Naive B cell (primary cell): ENCODE data around the gene BTN3A1. TPM values are rescaled to one million over a fixed set of nuclear protein-coding genes. Genes with fewer than 3 reads are reported as not detected.
"Not testable (repeated sequence)": the region's sequence is repeated elsewhere in the genome, so short reads cannot be mapped to it uniquely, and the experiment has no call there.

ENCODE experiments used
- ATAC-seq, 2 donors: fragments of 150-1000 bp; cut with Tn5 transposase; 2 replicates each; pipeline ENCODE4 v1.10.0; 2021; ENCODE audit warnings: low read depth in 2 of 2, mild to moderate bottlenecking in 2 of 2, moderate library complexity in 2 of 2
- DNase-seq: peaks from one replicate; pipeline ENCODE4 v3.0.0; 2022
- H3K27ac Mint-ChIP-seq, 6 donors: one replicate each; pipeline ENCODE4 v1.8.0; 2020 to 2022; ENCODE audit warnings: mild to moderate bottlenecking in 6 of 6, mixed read lengths in 6 of 6, moderate library complexity in 5 of 6, inconsistent platforms in 2 of 6
- H3K27me3 Mint-ChIP-seq, 3 donors: one replicate each; pipeline ENCODE4 v1.8.0; 2021 to 2022; ENCODE audit warnings: mixed read lengths in 3 of 3, mild to moderate bottlenecking in 1 of 3
- H3K36me3 Mint-ChIP-seq, 2 donors: one replicate each; pipeline ENCODE4 v1.8.0; 2020 to 2022; ENCODE audit warnings: mixed read lengths in 2 of 2, inconsistent platforms in 1 of 2, mild to moderate bottlenecking in 1 of 2
- H3K4me1 Mint-ChIP-seq, 3 donors: one replicate each; pipeline ENCODE4 v1.8.0; 2020 to 2022; ENCODE audit warnings: mixed read lengths in 3 of 3, inconsistent platforms in 1 of 3, mild to moderate bottlenecking in 1 of 3, moderate library complexity in 1 of 3
- H3K4me3 Mint-ChIP-seq, 8 donors: one replicate each; pipeline ENCODE4 v1.8.0; 2020 to 2022; ENCODE audit warnings: mild to moderate bottlenecking in 8 of 8, mixed read lengths in 8 of 8, moderate library complexity in 8 of 8, inconsistent platforms in 2 of 8
- H3K9me3 Mint-ChIP-seq, 7 donors: one replicate each; pipeline ENCODE4 v1.8.0; 2020 to 2022; ENCODE audit warnings: mixed read lengths in 7 of 7, mild to moderate bottlenecking in 5 of 7, inconsistent platforms in 2 of 7, moderate library complexity in 1 of 7
- polyA plus RNA-seq, 6 donors: library from polyadenylated mRNA; unstranded; fragments of 300-500 nt; fragmentation: Illumina TruSeq; gene quantifications; one replicate each; pipeline ENCODE4 v1.2.3, GENCODE V29; 2021; ENCODE audit warnings: low read depth in 6 of 6

The BTN3A1 gene
- 10 to 100 TPM; 14.0 to 30.0 (median 19.2) TPM for polyA plus RNA-seq

DNA sequence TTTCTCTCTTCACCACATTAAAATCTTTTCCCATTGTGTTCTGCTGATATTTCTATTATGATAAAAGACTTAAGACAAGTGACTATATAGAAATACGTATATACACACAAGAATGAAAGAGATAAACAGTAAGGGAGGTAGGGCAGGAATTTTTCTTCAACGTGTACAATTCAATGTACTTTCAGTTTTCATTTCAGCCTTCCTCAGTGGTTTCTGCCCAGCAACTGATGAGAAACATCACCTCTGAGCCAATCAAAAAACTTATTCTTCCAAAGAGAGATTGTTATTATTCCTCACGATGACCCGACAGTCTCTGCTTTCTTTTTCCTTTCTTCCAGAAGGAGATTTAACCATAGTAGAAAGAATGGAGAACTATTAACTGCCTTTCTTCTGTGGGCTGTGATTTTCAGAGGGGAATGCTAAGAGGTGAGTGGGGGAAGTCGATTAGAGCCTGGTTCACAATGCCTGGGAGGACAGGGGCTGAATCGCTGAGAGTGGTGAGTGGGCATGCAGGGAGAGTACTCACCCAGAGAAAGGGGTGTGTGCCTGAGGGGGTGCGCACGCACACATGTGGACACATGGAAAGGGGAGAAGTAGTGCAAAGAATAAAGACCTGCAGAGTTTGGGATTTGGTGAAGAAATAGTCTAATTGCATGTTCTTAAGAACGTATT is at the start of gene BTN3A1:
BTN3A1 (plus strand) TSS at position 289 of the 672 bp plus-strand sequence. CDS start 3,289 bp downstream, outside the sequence.
- peak; percentile 87 to 91 for ATAC-seq
- Mint-ChIP-seq H3K27me3 (no peaks in the 10 kb centered on the region), H3K4me1 (peaks cover 57 to 67% (median 64%) of the 10 kb centered on the region in 3 donors), H3K9me3 (no peaks in the 10 kb centered on the region), H3K36me3 (peaks cover 5 to 23% of the 10 kb centered on the region in 2 donors), H3K4me3 (peak within 1 kb of the TSS; percentile 95 to 99 (median 98)), H3K27ac (peak within 1 kb of the TSS; percentile 94 to 99 (median 99))
- DNase-seq = peak; percentile 76

DNA sequence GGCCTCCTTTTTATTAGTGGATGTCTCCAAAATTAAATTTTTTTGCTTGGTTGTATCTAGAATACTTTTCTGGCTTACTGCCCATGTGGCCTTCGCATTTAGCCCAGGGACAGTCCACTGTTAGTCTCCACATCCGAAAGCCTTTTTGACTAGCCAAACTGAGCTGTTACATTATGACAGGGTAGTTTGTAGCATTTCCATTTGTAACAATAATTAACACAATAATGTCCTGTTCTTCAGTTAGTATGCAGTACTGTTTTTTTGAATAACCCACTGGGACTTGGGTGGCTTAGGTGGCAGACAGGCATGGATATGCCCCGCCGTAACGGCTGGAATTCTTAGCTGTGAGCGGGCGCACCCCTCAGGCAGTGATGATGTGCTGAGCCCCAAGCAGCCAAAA is 49.8 kb upstream of the BTN3A1 start:
- no peak overlapping the region for H3K4me3 Mint-ChIP-seq
- ATAC-seq (no peak), DNase-seq (no peak)
- H3K36me3 Mint-ChIP-seq = no peaks in the 10 kb centered on the region
- no peaks in the 10 kb centered on the region for H3K4me1 Mint-ChIP-seq
- H3K27ac Mint-ChIP-seq = no peak overlapping the region
- peaks cover 11 to 27% (median 16%) of the 10 kb centered on the region in 3 donors for H3K27me3 Mint-ChIP-seq
- no peaks in the 10 kb centered on the region for H3K9me3 Mint-ChIP-seq

DNA sequence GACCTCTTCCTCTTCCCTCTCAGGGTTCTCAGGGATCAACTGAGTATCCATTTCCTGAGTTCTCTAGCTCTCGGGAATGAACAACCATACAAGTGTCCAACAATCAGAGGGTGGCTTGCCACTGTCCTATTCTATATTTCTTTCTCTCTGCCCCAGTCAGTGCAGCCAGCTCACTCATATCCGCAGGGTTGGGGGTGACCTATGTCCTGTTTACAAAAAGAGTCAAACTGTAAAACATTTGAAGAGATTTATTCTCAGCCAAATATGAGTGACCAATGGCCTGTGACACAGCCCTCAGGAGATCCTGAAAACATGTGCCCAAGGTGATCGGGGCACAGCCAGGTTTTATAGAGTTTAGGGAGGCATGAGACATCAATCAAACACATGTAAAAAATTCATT is 47.9 kb upstream of the BTN3A1 start:
- ATAC-seq = no peak
- Mint-ChIP-seq H3K27me3 (peaks cover 11 to 21% (median 16%) of the 10 kb centered on the region in 3 donors), H3K9me3 (no peaks in the 10 kb centered on the region), H3K4me1 (peaks cover 0 to 6% (median 0%) of the 10 kb centered on the region in 3 donors), H3K36me3 (no peaks in the 10 kb centered on the region), H3K27ac (no peak overlapping the region), H3K4me3 (no peak overlapping the region)
- no peak for DNase-seq

DNA sequence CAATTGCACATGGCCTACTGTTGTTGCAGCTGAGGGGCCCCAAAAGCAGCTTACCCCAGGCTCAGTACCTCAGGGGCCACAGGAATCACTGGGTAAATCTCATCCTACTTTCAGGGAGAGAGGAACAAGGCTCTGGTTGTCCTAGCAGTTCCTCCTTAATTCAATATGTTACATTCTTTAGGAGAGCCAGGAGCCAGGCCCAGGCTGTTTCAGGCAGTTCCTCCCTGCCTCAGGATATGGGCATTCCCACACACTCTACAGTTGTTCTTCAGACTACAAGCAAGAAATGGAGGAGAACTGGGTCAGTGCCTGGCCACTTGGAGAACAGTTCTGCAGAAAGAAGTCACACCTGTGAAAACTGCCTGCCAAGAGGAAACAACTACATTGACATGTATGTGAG is 46.7 kb upstream of the BTN3A1 start:
- no peaks in the 10 kb centered on the region for H3K9me3 Mint-ChIP-seq
- DNase-seq = no peak
- H3K4me1 Mint-ChIP-seq = peaks cover 0 to 12% (median under 1%) of the 10 kb centered on the region in 3 donors
- no peaks in the 10 kb centered on the region for H3K36me3 Mint-ChIP-seq
- H3K27ac Mint-ChIP-seq = no peak overlapping the region
- no peak overlapping the region for H3K4me3 Mint-ChIP-seq
- no peak for ATAC-seq
- H3K27me3 Mint-ChIP-seq = peaks cover 11 to 21% (median 16%) of the 10 kb centered on the region in 3 donors

DNA sequence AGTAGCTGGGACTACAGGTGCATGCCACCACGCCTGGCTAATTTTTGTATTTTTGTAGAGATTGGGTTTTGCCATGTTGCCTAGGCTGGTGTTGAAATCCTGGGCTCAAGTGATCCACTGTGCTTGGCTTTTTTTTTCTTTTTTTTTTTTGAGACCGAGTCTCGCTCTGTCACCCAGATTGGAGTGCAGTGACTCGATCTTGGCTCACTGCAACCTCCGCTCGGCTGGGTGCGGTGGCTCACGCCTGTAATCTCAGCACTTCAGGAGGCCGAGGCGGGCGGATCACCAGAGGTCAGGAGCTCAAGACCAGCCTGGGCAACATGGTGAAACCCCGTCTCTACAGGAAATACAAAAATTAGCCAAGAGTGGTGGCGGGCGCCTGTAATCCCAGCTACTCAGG is 44.5 kb upstream of the BTN3A1 start:
- DNase-seq, ATAC-seq, H3K36me3 Mint-ChIP-seq, H3K4me3 Mint-ChIP-seq, H3K9me3 Mint-ChIP-seq, H3K27ac Mint-ChIP-seq: not testable (repeated sequence)
- Mint-ChIP-seq H3K4me1 (peaks cover 10 to 23% (median 12%) of the 10 kb centered on the region in 3 donors), H3K27me3 (peaks cover 16 to 26% (median 21%) of the 10 kb centered on the region in 3 donors)

DNA sequence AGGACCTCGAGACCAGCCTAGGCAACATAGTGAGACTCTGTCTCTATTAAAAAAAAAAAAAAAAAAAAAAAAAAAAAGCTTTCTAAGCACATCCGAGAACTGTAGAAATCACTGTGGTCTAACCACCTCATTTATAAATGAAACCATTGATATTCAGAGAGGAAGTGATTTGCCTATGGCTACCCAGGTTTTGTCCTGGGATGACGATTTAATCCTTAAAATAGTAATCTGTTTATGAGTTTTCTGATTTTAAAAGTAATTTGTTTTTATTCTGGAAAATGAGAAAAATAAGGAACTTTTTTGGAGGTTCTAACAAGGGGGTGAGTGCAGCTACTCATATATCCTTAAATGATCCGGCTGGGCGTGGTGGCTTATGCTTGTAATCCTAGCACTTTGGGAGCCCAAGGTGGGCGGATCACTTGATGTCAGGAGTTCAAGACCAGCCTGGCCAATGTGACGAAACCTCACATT is 43.5 kb upstream of the BTN3A1 start:
- peak; percentile 16 for DNase-seq

DNA sequence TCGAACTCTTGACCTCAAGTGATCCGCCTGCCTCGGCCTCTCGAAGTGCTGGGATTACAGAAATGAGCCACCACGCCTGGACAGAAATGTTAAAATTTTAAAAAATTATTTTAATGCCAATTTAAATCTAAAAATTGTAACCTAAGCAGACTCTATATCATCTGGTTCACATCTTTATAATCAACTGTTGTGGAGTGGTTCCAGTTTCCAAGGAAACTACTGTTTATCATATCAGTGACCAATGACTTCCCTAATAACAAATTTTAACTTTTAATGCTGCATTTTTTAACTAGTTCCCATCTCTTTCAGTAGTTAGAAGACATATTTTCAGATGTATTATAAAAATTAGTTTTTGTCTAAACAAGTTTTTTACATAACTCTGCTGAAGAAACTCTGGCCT is 42.3 kb upstream of the BTN3A1 start:
- no peak overlapping the region for H3K27ac Mint-ChIP-seq
- DNase-seq (no peak), ATAC-seq (no peak)
- peaks cover 5 to 11% (median 7%) of the 10 kb centered on the region in 3 donors for H3K27me3 Mint-ChIP-seq
- H3K4me1 Mint-ChIP-seq = peaks cover 10 to 23% (median 12%) of the 10 kb centered on the region in 3 donors
- no peaks in the 10 kb centered on the region for H3K9me3 Mint-ChIP-seq
- H3K4me3 Mint-ChIP-seq = no peak overlapping the region
- H3K36me3 Mint-ChIP-seq = no peaks in the 10 kb centered on the region

More for the DNA sequence above, 43.5 kb upstream of the BTN3A1 start:
- Mint-ChIP-seq H3K4me1 (peaks cover 10 to 23% (median 12%) of the 10 kb centered on the region in 3 donors), H3K9me3 (no peaks in the 10 kb centered on the region), H3K36me3 (no peaks in the 10 kb centered on the region), H3K27ac (no peak overlapping the region), H3K4me3 (no peak overlapping the region), H3K27me3 (peaks cover 16 to 23% (median 19%) of the 10 kb centered on the region in 3 donors)
- ATAC-seq = peak; percentile 67 to 77

DNA sequence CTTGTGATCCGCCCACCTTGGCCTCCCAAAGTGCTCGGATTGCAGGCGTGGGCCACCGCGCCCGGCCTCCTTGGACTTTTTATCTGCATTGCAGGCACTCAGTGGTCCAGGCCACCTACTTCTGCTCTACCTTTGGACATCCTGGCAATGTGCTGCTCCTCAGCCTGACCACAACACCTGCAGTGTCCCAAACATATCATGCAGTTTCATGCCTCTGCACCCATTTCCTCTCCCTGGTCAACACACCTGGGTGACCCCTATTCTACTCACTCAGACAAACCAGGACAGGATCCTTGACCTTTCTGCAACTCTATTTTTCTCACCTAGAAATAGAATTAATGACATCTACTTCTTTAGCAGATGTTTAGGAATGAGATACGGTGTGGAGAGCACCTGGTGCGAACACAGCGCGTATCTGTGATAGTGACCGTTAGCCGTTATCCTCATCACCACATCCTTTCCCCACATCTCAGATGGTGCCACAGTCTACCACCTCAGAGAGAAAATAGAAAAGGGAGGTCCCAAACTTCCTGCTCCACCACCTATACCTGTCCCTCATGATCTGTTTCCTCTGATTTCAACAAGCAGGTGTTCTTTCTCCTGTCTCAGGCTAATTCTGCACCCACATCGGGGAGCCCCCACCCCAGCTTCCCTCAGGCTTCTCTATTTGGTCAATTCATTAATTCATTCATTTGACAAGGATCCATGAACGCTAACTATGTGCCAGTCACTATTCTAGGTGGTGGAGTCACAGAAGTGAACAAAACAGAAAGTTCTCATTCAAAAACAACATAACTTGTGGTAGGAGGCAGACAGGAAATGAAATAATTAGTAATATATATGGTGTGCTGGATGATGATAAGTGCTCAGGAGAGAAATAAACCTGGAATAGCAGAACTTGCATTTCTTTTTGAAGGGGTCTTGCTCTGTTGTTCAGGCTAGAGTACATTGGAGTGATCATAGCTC is 41.3 kb upstream of the BTN3A1 start:
- Mint-ChIP-seq H3K27me3 (peaks cover 5 to 11% (median 5%) of the 10 kb centered on the region in 3 donors), H3K27ac (peak overlapping the region in 2 of 6 donors; percentile 9 to 79), H3K36me3 (no peaks in the 10 kb centered on the region), H3K4me1 (peaks cover 10 to 23% (median 12%) of the 10 kb centered on the region in 3 donors), H3K4me3 (peak overlapping the region in 1 of 8 donors; percentile 13), H3K9me3 (no peaks in the 10 kb centered on the region)
- DNase-seq (no peak), ATAC-seq (no peak)

DNA sequence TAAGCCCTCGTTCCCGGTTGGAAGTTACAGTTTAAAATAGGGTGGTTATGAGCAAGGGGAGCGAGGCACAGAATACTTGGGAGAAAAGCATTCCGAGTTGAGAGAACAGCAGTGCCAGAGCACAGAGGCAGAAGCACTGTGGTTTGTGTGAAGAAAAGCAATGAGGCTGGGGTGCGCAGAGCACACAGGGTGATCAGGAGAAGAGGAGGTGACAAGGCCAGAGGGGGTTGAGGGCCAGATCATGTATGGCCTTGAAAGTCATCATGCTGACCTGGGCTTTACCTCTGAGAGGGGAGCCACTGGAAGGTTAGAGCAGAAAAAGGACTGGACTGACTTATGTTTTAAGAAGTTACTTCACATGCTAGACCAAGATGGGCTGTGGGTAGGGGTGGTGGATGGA is 40.5 kb upstream of the BTN3A1 start:
- DNase-seq (no peak), ATAC-seq (no peak)
- Mint-ChIP-seq H3K4me1 (peaks cover 13 to 30% (median 14%) of the 10 kb centered on the region in 3 donors), H3K9me3 (no peaks in the 10 kb centered on the region), H3K27me3 (peaks cover 5 to 11% (median 5%) of the 10 kb centered on the region in 3 donors), H3K4me3 (peak overlapping the region in 1 of 8 donors; percentile 44), H3K36me3 (no peaks in the 10 kb centered on the region), H3K27ac (peak overlapping the region in 1 of 6 donors; percentile 44)

DNA sequence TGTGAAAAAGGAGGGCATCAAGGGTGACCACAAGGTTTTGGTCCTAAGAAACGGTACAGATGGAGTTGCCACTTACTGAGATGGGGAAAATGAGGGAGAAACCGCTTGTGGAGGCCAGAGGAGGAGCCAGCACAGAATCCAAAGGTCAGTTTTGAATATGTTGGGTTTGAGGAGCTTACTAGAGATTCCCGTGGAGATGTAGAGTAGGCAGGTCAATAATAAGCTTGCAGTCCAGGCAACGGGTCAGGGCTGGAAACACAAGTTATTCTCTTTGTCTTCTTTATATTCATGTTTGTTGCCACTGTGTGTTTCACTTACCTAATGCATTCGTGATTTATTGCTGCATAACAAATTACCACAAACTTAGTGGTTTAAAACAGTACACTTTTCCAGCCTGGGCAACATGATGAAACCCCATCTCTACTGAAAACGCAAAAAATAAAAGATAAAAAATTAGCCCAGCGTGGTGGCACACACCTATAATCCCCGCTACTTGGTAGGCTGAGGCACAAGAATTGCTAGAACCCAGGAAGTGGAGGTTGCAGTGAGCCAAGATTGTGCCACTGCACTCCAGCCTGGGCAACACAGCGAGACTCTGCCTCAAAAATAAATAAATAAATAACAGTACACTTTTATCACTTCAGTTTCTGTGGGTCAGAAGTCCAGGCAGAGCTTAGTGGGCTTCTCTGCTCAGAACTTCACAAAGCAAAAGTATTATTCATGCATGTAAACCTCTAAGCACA is 39.8 kb upstream of the BTN3A1 start:
- Mint-ChIP-seq H3K27ac (peak overlapping the region in 1 of 6 donors; percentile 26), H3K27me3 (peaks cover 5 to 11% (median 5%) of the 10 kb centered on the region in 3 donors), H3K36me3 (no peaks in the 10 kb centered on the region), H3K4me1 (peaks cover 20 to 37% (median 21%) of the 10 kb centered on the region in 3 donors), H3K9me3 (no peaks in the 10 kb centered on the region), H3K4me3 (peak overlapping the region in 2 of 8 donors; percentile 16 to 44)
- ATAC-seq (no peak), DNase-seq (no peak)

DNA sequence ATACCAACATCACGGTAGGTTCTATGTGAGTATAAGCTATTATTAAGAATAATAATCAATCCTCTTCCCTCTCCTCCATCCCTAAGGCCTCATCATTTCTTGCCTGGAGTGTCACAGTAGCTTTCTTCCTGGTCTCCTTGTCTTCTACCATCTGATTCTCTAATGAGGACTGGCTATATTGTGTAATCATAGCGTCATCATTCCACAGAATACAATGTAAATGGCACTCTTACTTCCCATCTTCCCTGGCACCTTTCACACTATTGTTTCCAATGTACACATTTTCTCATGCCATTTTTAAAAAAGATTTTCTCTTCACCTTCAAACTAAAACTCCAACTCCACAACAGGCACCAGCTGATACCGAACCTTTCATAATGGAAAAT is 39.2 kb upstream of the BTN3A1 start:
- peaks cover 24 to 41% (median 26%) of the 10 kb centered on the region in 3 donors for H3K4me1 Mint-ChIP-seq
- no peaks in the 10 kb centered on the region for H3K9me3 Mint-ChIP-seq
- ATAC-seq = no peak
- no peak for DNase-seq
- peak overlapping the region in 1 of 8 donors; percentile 42 for H3K4me3 Mint-ChIP-seq
- no peaks in the 10 kb centered on the region for H3K36me3 Mint-ChIP-seq
- H3K27ac Mint-ChIP-seq = peak overlapping the region in 2 of 6 donors; percentile 0 to 16
- H3K27me3 Mint-ChIP-seq = peaks cover 5 to 11% (median 5%) of the 10 kb centered on the region in 3 donors

DNA sequence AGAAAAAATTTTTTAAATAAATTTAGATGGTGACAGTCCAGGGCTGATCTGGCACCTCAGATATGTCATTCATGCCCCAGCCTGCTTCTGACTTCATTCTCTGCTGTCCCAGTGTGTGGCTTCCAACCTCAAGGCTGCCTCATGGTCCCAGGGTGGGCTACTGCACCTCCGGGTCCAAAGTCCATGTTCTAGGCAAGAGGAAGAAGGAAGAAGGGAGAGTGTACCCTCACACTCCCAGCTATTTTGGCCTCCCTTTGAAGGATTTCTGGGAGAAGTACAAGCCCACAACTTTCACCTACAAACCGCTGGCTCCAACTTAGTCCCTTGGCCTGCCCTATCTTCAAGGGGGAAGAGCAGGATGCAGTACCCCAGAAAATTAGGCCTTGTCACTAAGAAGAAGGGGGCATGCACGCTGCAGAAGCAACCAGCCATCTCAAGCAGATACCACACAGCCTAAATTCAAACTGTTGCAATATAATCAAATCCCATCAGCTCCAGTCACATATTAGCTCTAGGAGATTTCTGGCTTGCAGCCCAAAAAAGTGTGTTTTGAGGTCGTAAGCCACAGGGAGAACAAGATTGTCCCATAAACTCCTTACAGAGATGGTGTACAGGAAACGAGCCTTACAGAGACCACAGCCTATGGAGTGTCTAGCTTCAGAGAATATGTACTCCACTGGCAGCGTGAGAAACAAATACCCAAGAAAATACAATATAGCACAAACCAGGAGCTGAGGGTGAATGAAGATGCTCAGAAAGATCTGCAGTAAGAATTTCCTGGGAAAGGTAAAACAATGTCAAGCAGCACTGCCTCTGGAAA is 38.0 kb upstream of the BTN3A1 start:
- ATAC-seq = no peak
- peak overlapping the region in 1 of 8 donors; percentile 79 for H3K4me3 Mint-ChIP-seq
- H3K27me3 Mint-ChIP-seq = peaks cover 5 to 8% (median 5%) of the 10 kb centered on the region in 3 donors
- peak; percentile 10 for DNase-seq
- H3K4me1 Mint-ChIP-seq = peaks cover 27 to 46% (median 33%) of the 10 kb centered on the region in 3 donors
- H3K36me3 Mint-ChIP-seq = peaks cover 2 to 3% of the 10 kb centered on the region in 2 donors
- H3K9me3 Mint-ChIP-seq = no peaks in the 10 kb centered on the region
- H3K27ac Mint-ChIP-seq = peak overlapping the region in 1 of 6 donors; percentile 4
